ENCODE results near the gene MMP20. TPM values are rescaled to one million over a fixed set of nuclear protein-coding genes. Genes with fewer than 3 reads are reported as not detected.

MMP20 gene
- total and polyA plus RNA-seq, 2 donors (not counting 1 experiment from before 2014, with no cell fraction given), result not detected

- POLR2A ChIA-PET, result no interaction called here
- no peak overlapping the region for H2AFZ ChIP-seq (ENCODE audit: insufficient read depth, low read depth, low read length, poor library complexity, severe bottlenecking)
Observed at GRCh38 chr11:102604875-102605274, 20.3 kb downstream of the MMP20 start.

GRCh38 chr11:102604011-102604410 is 21.1 kb downstream of the MMP20 start:
- Histone ChIP-seq H3K4me3 (ENCODE audit: control extremely low read depth in 1 of 5, extremely low read depth in 1 of 5, insufficient read depth in 1 of 5, low read depth in 2 of 5, low read length in 4 of 5) (no peak overlapping the region), H3K9ac (ENCODE audit: low read length) (no peak overlapping the region), H2AFZ (ENCODE audit: insufficient read depth, low read depth, low read length, poor library complexity, severe bottlenecking) (no peak overlapping the region), H3K79me2 (ENCODE audit: control insufficient read depth, insufficient read depth, low read length) (no peaks in the 10 kb centered on the region), H3K27ac (ENCODE audit: low read length in 2 of 2) (no peak overlapping the region), H4K20me1 (ENCODE audit: control insufficient read depth, insufficient read depth, low read length, poor library complexity, severe bottlenecking) (no peaks in the 10 kb centered on the region), H3K27me3 (replicated peaks in 1 of 4; ENCODE audit: control extremely low read depth in 1 of 4, control insufficient read depth in 3 of 4, insufficient read depth in 4 of 4, low read length in 3 of 4) (no peaks in the 10 kb centered on the region), H3K9me3 (ENCODE audit: control extremely low read depth in 1 of 3, control insufficient read depth in 2 of 3, insufficient read depth in 1 of 3, low read length in 2 of 3) (no peaks in the 10 kb centered on the region), H3K36me3 (replicated peaks in 1 of 2; ENCODE audit: control extremely low read depth in 1 of 2, control insufficient read depth in 1 of 2, extremely low read depth in 1 of 2, insufficient read depth in 2 of 2, low read length in 1 of 2) (no peaks in the 10 kb centered on the region), H3K4me2 (replicated peaks; ENCODE audit: low read depth, low read length, poor library complexity, severe bottlenecking) (no peak overlapping the region), H3K4me1 (ENCODE audit: control insufficient read depth in 2 of 2, insufficient read depth in 2 of 2, low read length in 2 of 2) (no peaks in the 10 kb centered on the region)
- ChIA-PET POLR2A (no interaction called here), CTCF (interaction anchor here (1.0 to 2.3 kb wide), 4 partner anchors 9 to 316 kb away, joined by 3 to 10 read pairs (median 4); no protein-coding TSS in a partner anchor)
- no peaks in the 10 kb centered on the region for H3K9me3 Mint-ChIP-seq (ENCODE audit: insufficient read depth)
- H3K27ac Mint-ChIP-seq, result no peak overlapping the region
- peaks cover 20% of the 10 kb centered on the region for H3K4me1 Mint-ChIP-seq
- intact Hi-C loops (cut with micrococcal nuclease), result loop anchor here (2.0 kb wide), 1 partner anchor 45 kb away; no protein-coding TSS in a partner anchor
- H3K4me3 Mint-ChIP-seq, result no peak overlapping the region
- TF ChIP-seq, protein P1, sequence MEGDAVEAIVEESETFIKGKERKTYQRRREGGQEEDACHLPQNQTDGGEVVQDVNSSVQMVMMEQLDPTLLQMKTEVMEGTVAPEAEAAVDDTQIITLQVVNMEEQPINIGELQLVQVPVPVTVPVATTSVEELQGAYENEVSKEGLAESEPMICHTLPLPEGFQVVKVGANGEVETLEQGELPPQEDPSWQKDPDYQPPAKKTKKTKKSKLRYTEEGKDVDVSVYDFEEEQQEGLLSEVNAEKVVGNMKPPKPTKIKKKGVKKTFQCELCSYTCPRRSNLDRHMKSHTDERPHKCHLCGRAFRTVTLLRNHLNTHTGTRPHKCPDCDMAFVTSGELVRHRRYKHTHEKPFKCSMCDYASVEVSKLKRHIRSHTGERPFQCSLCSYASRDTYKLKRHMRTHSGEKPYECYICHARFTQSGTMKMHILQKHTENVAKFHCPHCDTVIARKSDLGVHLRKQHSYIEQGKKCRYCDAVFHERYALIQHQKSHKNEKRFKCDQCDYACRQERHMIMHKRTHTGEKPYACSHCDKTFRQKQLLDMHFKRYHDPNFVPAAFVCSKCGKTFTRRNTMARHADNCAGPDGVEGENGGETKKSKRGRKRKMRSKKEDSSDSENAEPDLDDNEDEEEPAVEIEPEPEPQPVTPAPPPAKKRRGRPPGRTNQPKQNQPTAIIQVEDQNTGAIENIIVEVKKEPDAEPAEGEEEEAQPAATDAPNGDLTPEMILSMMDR (IDR thresholded peaks at IDR 0.05), result no peak
- no peak for TF ChIP-seq EZH2 (IDR thresholded peaks at IDR 0.05; ENCODE audit: borderline replicate concordance, insufficient read depth, low read depth, low read length, poor library complexity, severe bottlenecking)
- no CpG with 5 or more reads among the region's 1 CpG for WGBS (ENCODE audit: insufficient coverage)
- no peaks in the 10 kb centered on the region for H3K27me3 Mint-ChIP-seq
- ATAC-seq (ENCODE audit: low read depth) (no peak), DNase-seq (no peak)

More at GRCh38 chr11:102604875-102605274, 20.3 kb downstream of the MMP20 start:
- Histone ChIP-seq H3K27me3 (replicated peaks in 1 of 4; ENCODE audit: control extremely low read depth in 1 of 4, control insufficient read depth in 3 of 4, insufficient read depth in 4 of 4, low read length in 3 of 4) (no peaks in the 10 kb centered on the region), H3K36me3 (replicated peaks in 1 of 2; ENCODE audit: control extremely low read depth in 1 of 2, control insufficient read depth in 1 of 2, extremely low read depth in 1 of 2, insufficient read depth in 2 of 2, low read length in 1 of 2) (no peaks in the 10 kb centered on the region), H4K20me1 (ENCODE audit: control insufficient read depth, insufficient read depth, low read length, poor library complexity, severe bottlenecking) (no peaks in the 10 kb centered on the region), H3K9ac (ENCODE audit: low read length) (no peak overlapping the region), H3K27ac (ENCODE audit: low read length in 2 of 2) (no peak overlapping the region), H3K4me2 (replicated peaks; ENCODE audit: low read depth, low read length, poor library complexity, severe bottlenecking) (no peak overlapping the region), H3K4me3 (ENCODE audit: control extremely low read depth in 1 of 5, extremely low read depth in 1 of 5, insufficient read depth in 1 of 5, low read depth in 2 of 5, low read length in 4 of 5) (no peak overlapping the region), H3K9me3 (ENCODE audit: control extremely low read depth in 1 of 3, control insufficient read depth in 2 of 3, insufficient read depth in 1 of 3, low read length in 2 of 3) (no peaks in the 10 kb centered on the region), H3K4me1 (ENCODE audit: control insufficient read depth in 2 of 2, insufficient read depth in 2 of 2, low read length in 2 of 2) (peaks cover 2 to 4% of the 10 kb centered on the region in 2 donors), H3K79me2 (ENCODE audit: control insufficient read depth, insufficient read depth, low read length) (no peaks in the 10 kb centered on the region)
- Mint-ChIP-seq H3K4me3 (no peak overlapping the region), H3K4me1 (peaks cover 17% of the 10 kb centered on the region), H3K9me3 (ENCODE audit: insufficient read depth) (no peaks in the 10 kb centered on the region), H3K27ac (no peak overlapping the region), H3K27me3 (no peaks in the 10 kb centered on the region)
- WGBS (ENCODE audit: insufficient coverage), result no CpG with 5 or more reads among the region's 3 CpGs
- no peak for TF ChIP-seq EZH2 (IDR thresholded peaks at IDR 0.05; ENCODE audit: borderline replicate concordance, insufficient read depth, low read depth, low read length, poor library complexity, severe bottlenecking)
- TF ChIP-seq, protein P1 (IDR thresholded peaks at IDR 0.05), result no peak
- intact Hi-C loops (cut with micrococcal nuclease), result loop anchor here (2.0 kb wide), 1 partner anchor 46 kb away; no protein-coding TSS in a partner anchor
- DNase-seq, result no peak
- CTCF ChIA-PET, result interaction anchor here (2.3 kb wide), 1 partner anchor 8 kb away, joined by 10 read pairs; no protein-coding TSS in a partner anchor
- no peak for ATAC-seq (ENCODE audit: low read depth)
